GM23338 (cell line): Measurements from ENCODE around the gene CRYBG1. TPM values are rescaled to one million over a fixed set of nuclear protein-coding genes. Genes with fewer than 3 reads are reported as not detected.

Experiments
- ATAC-seq: fragments of 200-7000 bp; cut with Tn5 transposase; 3 replicates; pipeline ENCODE4 v1.9.1; 2020
- DNase-seq: peaks from one replicate; pipeline ENCODE4 v3.0.0-alpha.2; 2015; ENCODE audit warnings: low spot score
- H2AFZ ChIP-seq: fragments of 200-600 bp; sonication (generic); 2 replicates; pipeline ENCODE4 v1.8.0; 2016; ENCODE audit warnings: antibody characterized with exemption, mild to moderate bottlenecking, moderate library complexity
- H3F3A ChIP-seq: fragments of 200-600 bp; sonication (generic); replicated peaks from 2 replicates; pipeline ENCODE4 v1.8.0; 2017; ENCODE audit warnings: antibody characterized with exemption, mixed run types, low read depth
- H3K27ac ChIP-seq: fragments of 200-600 bp; sonication (generic); 2 replicates; pipeline ENCODE4 v1.6.1; 2016; ENCODE audit warnings: low read depth
- H3K27me3 ChIP-seq: fragments of 200-600 bp; sonication (generic); 2 replicates; pipeline ENCODE4 v1.8.0; 2016; ENCODE audit warnings: mild to moderate bottlenecking, mixed run types, moderate library complexity; ENCODE audit not compliant: insufficient read depth
- H3K36me3 ChIP-seq: fragments of 200-600 bp; sonication (generic); 2 replicates; pipeline ENCODE4 v1.8.0; 2016; ENCODE audit warnings: mild to moderate bottlenecking; ENCODE audit not compliant: insufficient read depth
- H3K4me1 ChIP-seq: fragments of 200-600 bp; sonication (generic); 2 replicates; pipeline ENCODE4 v1.8.0; 2016; ENCODE audit warnings: mild to moderate bottlenecking, moderate library complexity; ENCODE audit not compliant: insufficient read depth
- H3K4me2 ChIP-seq: fragments of 200-600 bp; sonication (generic); 2 replicates; pipeline ENCODE4 v1.7.1; 2017; ENCODE audit warnings: mixed run types
- H3K4me3 ChIP-seq: fragments of 200-600 bp; sonication (generic); 2 replicates; pipeline ENCODE4 v1.6.1; 2016; ENCODE audit warnings: mixed run types
- H3K79me2 ChIP-seq: fragments of 200-600 bp; sonication (generic); replicated peaks from 2 replicates; pipeline ENCODE4 v1.8.0; 2017; ENCODE audit warnings: mild to moderate bottlenecking; ENCODE audit not compliant: insufficient read depth
- H3K9me2 ChIP-seq: fragments of 200-600 bp; sonication (generic); 2 replicates; pipeline ENCODE4 v1.8.0; 2017; ENCODE audit not compliant: insufficient read depth
- H4K20me1 ChIP-seq: fragments of 200-600 bp; sonication (generic); replicated peaks from 2 replicates; pipeline ENCODE4 v1.8.0; 2017; ENCODE audit warnings: mild to moderate bottlenecking; ENCODE audit not compliant: insufficient read depth
- H3K27ac Mint-ChIP-seq: 2 replicates; pipeline ENCODE4 v1.8.0; 2020; ENCODE audit warnings: inconsistent platforms, mild to moderate bottlenecking, moderate library complexity, mixed read lengths
- H3K27me3 Mint-ChIP-seq: 3 replicates; pipeline ENCODE4 v1.8.0; 2022; ENCODE audit warnings: low read depth, mild to moderate bottlenecking, moderate library complexity, mixed read lengths, inconsistent platforms; ENCODE audit not compliant: insufficient read depth, poor library complexity
- H3K36me3 Mint-ChIP-seq: 3 replicates; pipeline ENCODE4 v1.8.0; 2021; ENCODE audit warnings: low read depth, mild to moderate bottlenecking, inconsistent platforms, moderate library complexity, mixed read lengths
- H3K4me1 Mint-ChIP-seq: 3 replicates; pipeline ENCODE4 v1.8.0; 2020; ENCODE audit warnings: mild to moderate bottlenecking, inconsistent platforms, mixed read lengths
- H3K4me3 Mint-ChIP-seq: 3 replicates; pipeline ENCODE4 v1.8.0; 2021; ENCODE audit warnings: moderate library complexity, mild to moderate bottlenecking, inconsistent platforms, mixed read lengths
- H3K9me3 Mint-ChIP-seq: 3 replicates; pipeline ENCODE4 v1.8.0; 2020; ENCODE audit warnings: moderate library complexity, mild to moderate bottlenecking, inconsistent platforms, mixed read lengths
- CREB1 ChIP-seq: fragments of 250-450 bp; sonication (Bioruptor Pico); IDR thresholded peaks from 2 replicates; pipeline ENCODE4 v1.5.0; 2020; ENCODE audit warnings: low read depth, mild to moderate bottlenecking, moderate library complexity
- CTCF ChIP-seq, 2 experiments: fragments of 200-600 bp in 1 of 2; sonication (generic) in 1 of 2; conservative IDR thresholded peaks; 2 replicates each; pipeline versions ENCODE4 v1.5.1 to v1.6.1; 2016 to 2017; ENCODE audit warnings: antibody characterized with exemption in 2 of 2, low read depth in 2 of 2, mild to moderate bottlenecking in 2 of 2, moderate library complexity in 1 of 2
- ETS1 ChIP-seq: IDR thresholded peaks from 2 replicates; pipeline ENCODE4 v1.6.1; 2016; ENCODE audit warnings: antibody characterized with exemption
- EZH2 ChIP-seq: fragments of 200-600 bp; sonication (generic); IDR thresholded peaks from one replicate; pipeline ENCODE4 v1.8.0; 2017; ENCODE audit warnings: antibody characterized with exemption, mild to moderate bottlenecking, low read depth; ENCODE audit not compliant: unreplicated experiment
- EZH2phosphoT487 ChIP-seq: fragments of 200-600 bp; sonication (generic); IDR thresholded peaks from one replicate; pipeline ENCODE4 v1.8.1; 2018; ENCODE audit warnings: antibody characterized with exemption; ENCODE audit not compliant: unreplicated experiment
- JUNB ChIP-seq: IDR thresholded peaks from one replicate; pipeline ENCODE4 v1.6.1; 2016; ENCODE audit warnings: antibody characterized with exemption; ENCODE audit not compliant: unreplicated experiment
- NANOG ChIP-seq: IDR thresholded peaks from 2 replicates; pipeline ENCODE4 v1.6.1; 2016; ENCODE audit warnings: antibody characterized with exemption, borderline replicate concordance
- POLR2AphosphoS5 ChIP-seq: IDR thresholded peaks from 2 replicates; pipeline ENCODE4 v1.6.1; 2016; ENCODE audit warnings: antibody characterized with exemption, low read depth
- REST ChIP-seq: IDR thresholded peaks from one replicate; pipeline ENCODE4 v1.6.1; 2018; ENCODE audit warnings: antibody characterized with exemption; ENCODE audit not compliant: unreplicated experiment
- STAT1 ChIP-seq: IDR thresholded peaks from one replicate; pipeline ENCODE4 v1.6.1; 2016; ENCODE audit warnings: antibody characterized with exemption; ENCODE audit not compliant: unreplicated experiment
- ZNF114 ChIP-seq: fragments of 250-450 bp; sonication (Bioruptor Pico); IDR thresholded peaks from 2 replicates; pipeline ENCODE4 v1.5.0; 2020; ENCODE audit warnings: mild to moderate bottlenecking, moderate library complexity
- ZNF331 ChIP-seq: fragments of 250-450 bp; sonication (Bioruptor Pico); IDR thresholded peaks from 2 replicates; pipeline ENCODE4 v1.5.0; 2020; ENCODE audit warnings: low read depth, mild to moderate bottlenecking, moderate library complexity
- ZNF462 ChIP-seq: fragments of 250-450 bp; sonication (Bioruptor Pico); IDR thresholded peaks from 2 replicates; pipeline ENCODE4 v1.5.0; 2020; ENCODE audit warnings: mild to moderate bottlenecking, moderate library complexity
- polyA plus RNA-seq: library from polyadenylated mRNA; unstranded; fragments of >200 nt; fragmentation: Nextera tagmentation; extraction: Ambion mirVana; gene quantifications from 2 replicates; pipeline ENCODE4 v1.2.1, GENCODE V29; 2016
- total RNA-seq: library from RNA; depleted of rRNA; stranded (reverse); fragments of >200 nt; shearing (Covaris generic); gene quantifications from 2 replicates; pipeline ENCODE4 v1.2.3, GENCODE V29; 2014

Gene CRYBG1
- total and polyA plus RNA-seq, 2 experiments from 2014 or later, result 3.7 to 17.2 TPM

GRCh38 chr6:106380407-106380806 is 19.9 kb downstream of the CRYBG1 start:
- Histone ChIP-seq H3K9me2 (no peaks in the 10 kb centered on the region), H3K4me1 (no peaks in the 10 kb centered on the region), H3K27me3 (no peaks in the 10 kb centered on the region), H3K36me3 (no peaks in the 10 kb centered on the region), H2AFZ (no peak overlapping the region), H3K4me2 (no peak overlapping the region), H4K20me1 (0 out of 2 replicates have a peak, but pooled peaks cover 3% of the 10 kb centered on the region), H3K4me3 (no peak overlapping the region), H3K79me2 (no peaks in the 10 kb centered on the region), H3K27ac (no peak overlapping the region), H3F3A (no peaks in the 10 kb centered on the region)
- DNase-seq (no peak), ATAC-seq (no peak)
- Mint-ChIP-seq H3K4me3 (no peak overlapping the region), H3K4me1 (no peaks in the 10 kb centered on the region), H3K27ac (no peak overlapping the region), H3K27me3 (no peaks in the 10 kb centered on the region), H3K36me3 (no peaks in the 10 kb centered on the region), H3K9me3 (no peaks in the 10 kb centered on the region)
- TF ChIP-seq ZNF331 (CRISPR knock-in tag), result no peak
- no peak for TF ChIP-seq REST
- TF ChIP-seq EZH2phosphoT487, result no peak
- TF ChIP-seq CTCF (conservative IDR thresholded peaks at IDR 0.05; ENCODE audit: low read depth in 2 of 2), result no peak
- no peak for TF ChIP-seq STAT1
- TF ChIP-seq ETS1, result no peak
- TF ChIP-seq ZNF462 (CRISPR knock-in tag), result no peak
- TF ChIP-seq NANOG, result no peak
- TF ChIP-seq POLR2AphosphoS5, result no peak
- no peak for TF ChIP-seq EZH2
- TF ChIP-seq ZNF114 (CRISPR knock-in tag), result no peak
- no peak for TF ChIP-seq JUNB
- TF ChIP-seq CREB1 (CRISPR knock-in tag), result no peak
